ENCODE data around the gene CALD1. TPM values are rescaled to one million over a fixed set of nuclear protein-coding genes. Genes with fewer than 3 reads are reported as not detected.

The CALD1 gene
- total RNA-seq, 4 donors from 2014 or later: 32.3 to 462 (median 98.4) TPM

DNA sequence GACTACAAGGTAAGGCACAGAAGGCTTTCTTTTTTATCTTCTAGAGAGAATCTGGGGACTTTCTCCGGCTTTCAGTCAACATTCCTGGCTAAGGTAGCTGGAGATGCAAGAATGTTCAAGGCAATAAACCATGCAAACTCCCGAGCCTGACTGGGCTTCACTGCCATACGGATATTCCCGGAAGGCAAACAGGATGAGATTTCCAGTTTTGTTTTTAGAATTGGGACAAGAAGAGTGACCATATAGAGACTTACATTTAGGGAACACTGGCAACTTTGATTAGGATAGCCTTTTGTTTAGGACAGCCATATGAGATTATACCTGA is 269 bp downstream of the CALD1 start:
- Histone ChIP-seq H3K27ac (peak overlapping the region; percentile 63 to 90 (median 87)), H3K27me3 (no peaks in the 10 kb centered on the region), H3K4me3 (peak overlapping the region; percentile 30 to 64 (median 54)), H3K4me1 (peaks cover 4 to 39% (median 6%) of the 10 kb centered on the region in 3 donors), H3K9me3 (no peaks in the 10 kb centered on the region), H3K36me3 (no peaks in the 10 kb centered on the region)
- DNase-seq: no peak
- TF ChIP-seq, protein P1, sequence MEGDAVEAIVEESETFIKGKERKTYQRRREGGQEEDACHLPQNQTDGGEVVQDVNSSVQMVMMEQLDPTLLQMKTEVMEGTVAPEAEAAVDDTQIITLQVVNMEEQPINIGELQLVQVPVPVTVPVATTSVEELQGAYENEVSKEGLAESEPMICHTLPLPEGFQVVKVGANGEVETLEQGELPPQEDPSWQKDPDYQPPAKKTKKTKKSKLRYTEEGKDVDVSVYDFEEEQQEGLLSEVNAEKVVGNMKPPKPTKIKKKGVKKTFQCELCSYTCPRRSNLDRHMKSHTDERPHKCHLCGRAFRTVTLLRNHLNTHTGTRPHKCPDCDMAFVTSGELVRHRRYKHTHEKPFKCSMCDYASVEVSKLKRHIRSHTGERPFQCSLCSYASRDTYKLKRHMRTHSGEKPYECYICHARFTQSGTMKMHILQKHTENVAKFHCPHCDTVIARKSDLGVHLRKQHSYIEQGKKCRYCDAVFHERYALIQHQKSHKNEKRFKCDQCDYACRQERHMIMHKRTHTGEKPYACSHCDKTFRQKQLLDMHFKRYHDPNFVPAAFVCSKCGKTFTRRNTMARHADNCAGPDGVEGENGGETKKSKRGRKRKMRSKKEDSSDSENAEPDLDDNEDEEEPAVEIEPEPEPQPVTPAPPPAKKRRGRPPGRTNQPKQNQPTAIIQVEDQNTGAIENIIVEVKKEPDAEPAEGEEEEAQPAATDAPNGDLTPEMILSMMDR (IDR thresholded peaks at IDR 0.05): no peak
- TF ChIP-seq POLR2A (IDR thresholded peaks at IDR 0.05): no peak
- 15 to 26% methylated on average over 4 of the region's 4 CpGs for WGBS, 2 donors
- intact Hi-C loops (cut with DNase I): no loop called here

DNA sequence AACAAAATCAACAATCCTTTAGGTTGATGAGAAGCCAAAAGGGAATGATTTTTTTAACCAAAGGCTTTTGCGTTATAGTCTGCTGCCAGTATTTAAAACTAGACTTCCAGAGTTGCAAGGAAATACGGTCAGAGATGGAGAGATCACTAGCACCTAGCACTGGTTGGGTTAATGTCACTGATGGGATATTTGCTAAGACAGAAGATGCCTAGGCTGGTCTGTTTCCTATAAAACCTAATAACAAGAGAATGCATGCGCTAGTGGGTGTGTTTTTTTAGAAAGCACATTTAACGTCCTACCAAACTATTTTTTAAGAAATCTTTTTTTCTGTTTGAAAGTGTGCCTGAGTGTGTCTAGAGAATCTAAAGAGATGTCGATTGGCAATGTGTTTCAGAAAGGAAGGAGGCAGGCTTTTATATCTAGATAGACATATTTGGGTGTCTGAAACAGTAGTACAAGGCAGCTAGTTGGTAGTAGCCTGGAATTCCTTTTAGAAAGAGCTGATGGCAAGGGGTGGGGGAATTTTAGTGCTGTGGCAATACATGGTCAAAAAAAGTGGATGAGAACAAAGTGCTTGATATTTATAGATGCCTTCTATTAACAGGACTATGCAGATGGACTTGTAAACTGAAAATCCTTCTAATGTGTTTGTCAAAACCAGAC is 863 bp downstream of the CALD1 start:
- Histone ChIP-seq H3K27me3 (no peaks in the 10 kb centered on the region), H3K4me1 (peaks cover 4 to 39% (median 6%) of the 10 kb centered on the region in 3 donors), H3K4me3 (peak overlapping the region; percentile 30 to 64 (median 54)), H3K27ac (peak overlapping the region; percentile 63 to 90 (median 87)), H3K36me3 (no peaks in the 10 kb centered on the region), H3K9me3 (no peaks in the 10 kb centered on the region)
- TF ChIP-seq POLR2A (IDR thresholded peaks at IDR 0.05): peak in 1 of 4 donors; percentile 8
- TF ChIP-seq, protein P1 (IDR thresholded peaks at IDR 0.05): no peak
- WGBS, 2 donors: 16 to 18% methylated on average over 5 of the region's 5 CpGs
- intact Hi-C loops (cut with DNase I): no loop called here
- no peak for DNase-seq

DNA sequence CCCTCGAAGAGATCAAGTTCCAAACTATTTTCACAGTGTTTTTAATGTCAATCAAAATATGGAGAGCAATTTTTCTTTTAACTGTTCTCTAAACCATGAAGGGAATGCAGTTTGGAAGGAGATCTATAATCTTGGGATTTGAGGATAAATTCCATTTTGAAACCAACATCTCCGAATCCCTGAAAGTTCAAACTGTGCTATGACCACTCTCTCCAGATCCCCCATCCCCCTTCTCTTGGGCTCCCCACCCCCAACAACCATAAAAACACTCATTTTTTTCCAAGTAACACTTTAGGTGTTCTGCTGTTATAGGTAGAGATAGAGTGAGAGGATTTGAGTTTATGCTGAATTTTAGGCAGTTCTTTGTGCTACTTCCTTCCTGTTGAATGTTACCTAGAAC is 1.7 kb downstream of the CALD1 start:
- no peaks in the 10 kb centered on the region for H3K27me3 ChIP-seq
- H3K9me3 ChIP-seq: no peaks in the 10 kb centered on the region
- WGBS, 2 donors: 35 to 60% methylated on average over 2 of the region's 2 CpGs
- H3K27ac ChIP-seq: peak overlapping the region; percentile 63 to 90 (median 87)
- no peaks in the 10 kb centered on the region for H3K36me3 ChIP-seq
- H3K4me1 ChIP-seq: peaks cover 4 to 39% (median 6%) of the 10 kb centered on the region in 3 donors
- DNase-seq: no peak
- peak overlapping the region; percentile 30 to 64 (median 54) for H3K4me3 ChIP-seq
- intact Hi-C loops (cut with DNase I): no loop called here
- no peak for TF ChIP-seq POLR2A (IDR thresholded peaks at IDR 0.05)
- TF ChIP-seq, protein P1 (IDR thresholded peaks at IDR 0.05): no peak

DNA sequence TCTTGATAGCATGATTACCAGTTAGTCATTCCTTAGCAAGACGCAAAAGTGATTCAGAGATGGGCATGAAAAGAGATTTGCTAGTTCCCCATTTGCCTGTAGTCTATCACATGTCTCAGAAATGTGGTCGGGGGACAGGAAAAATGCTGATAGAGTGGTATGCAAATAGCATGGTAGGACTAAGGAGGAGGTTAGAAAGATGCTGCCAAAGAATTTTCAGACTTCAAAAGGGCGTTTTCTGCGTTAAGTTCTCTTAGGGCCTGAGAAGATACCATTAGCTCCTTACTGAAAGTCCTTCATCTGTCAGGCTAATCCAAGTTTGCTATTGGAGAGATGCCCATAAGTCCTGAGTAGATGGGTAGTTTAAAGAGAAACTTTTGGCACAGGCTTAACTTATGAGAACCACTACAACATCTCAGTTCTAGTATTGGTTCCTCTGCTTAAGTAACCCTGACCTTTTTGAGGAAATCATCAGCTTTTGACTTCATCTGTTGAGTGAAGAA is 2.7 kb downstream of the CALD1 start:
- intact Hi-C loops (cut with DNase I): no loop called here
- H3K4me1 ChIP-seq: peaks cover 4 to 39% (median 6%) of the 10 kb centered on the region in 3 donors
- no peak for DNase-seq
- no peaks in the 10 kb centered on the region for H3K9me3 ChIP-seq
- H3K4me3 ChIP-seq: peak overlapping the region; percentile 9 to 64 (median 54)
- H3K36me3 ChIP-seq: no peaks in the 10 kb centered on the region
- no peak for TF ChIP-seq POLR2A (IDR thresholded peaks at IDR 0.05)
- TF ChIP-seq, protein P1 (IDR thresholded peaks at IDR 0.05): no peak
- H3K27me3 ChIP-seq: no peaks in the 10 kb centered on the region
- H3K27ac ChIP-seq: peak overlapping the region; percentile 44 to 90 (median 87)
- 40 to 77% methylated on average over 4 of the region's 4 CpGs for WGBS, 2 donors

DNA sequence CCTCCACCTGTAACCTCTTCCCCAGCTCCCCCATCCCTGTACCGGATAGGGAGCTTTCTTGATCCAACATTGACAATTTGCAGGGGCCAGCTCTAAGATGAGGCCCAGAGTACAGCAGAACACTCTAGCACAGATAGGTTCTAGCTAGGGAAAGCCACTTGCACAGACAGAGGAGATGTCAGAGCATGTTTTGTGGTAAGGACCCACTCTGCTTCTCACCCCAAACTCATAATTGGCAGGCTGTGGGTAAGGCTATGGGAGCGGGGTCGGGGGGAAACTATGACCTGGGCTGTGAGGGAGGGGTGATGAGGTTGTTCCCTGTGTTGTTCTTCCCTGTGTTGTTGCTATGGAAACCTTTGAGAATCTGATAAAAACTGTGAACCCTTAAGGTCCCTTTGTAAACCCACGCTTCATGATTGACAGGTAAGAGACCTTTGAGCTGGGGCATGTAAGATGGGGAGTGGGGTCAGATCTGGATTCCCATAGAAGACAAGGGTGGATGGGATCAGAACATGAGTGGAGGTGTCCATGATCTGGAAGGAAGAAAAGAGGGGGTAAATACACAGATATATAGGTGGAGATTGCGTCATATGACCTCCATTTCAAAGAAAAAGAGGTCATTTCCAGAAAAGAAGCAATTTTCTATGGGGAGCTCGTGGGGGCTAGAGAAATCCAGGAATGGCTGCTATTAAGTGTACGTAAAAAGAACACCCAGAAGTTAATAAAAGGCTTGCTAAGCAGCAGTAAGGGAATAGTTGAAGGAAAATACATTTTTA is 4.0 kb downstream of the CALD1 start:
- no peak for DNase-seq
- intact Hi-C loops (cut with DNase I): no loop called here
- Histone ChIP-seq H3K36me3 (no peaks in the 10 kb centered on the region), H3K9me3 (no peaks in the 10 kb centered on the region), H3K4me3 (peak overlapping the region in 3 of 4 donors; percentile 54 to 64 (median 55)), H3K27me3 (no peaks in the 10 kb centered on the region), H3K4me1 (peaks cover 4 to 41% (median 6%) of the 10 kb centered on the region in 3 donors), H3K27ac (peak overlapping the region; percentile 20 to 90 (median 87))
- 76 to 77% methylated on average over 4 to 7 of the region's 7 CpGs for WGBS, 2 donors
- TF ChIP-seq, protein P1 (IDR thresholded peaks at IDR 0.05): no peak
- no peak for TF ChIP-seq POLR2A (IDR thresholded peaks at IDR 0.05)
